PC-9 (cell line): ENCODE measurements around the gene VPS50. TPM values are rescaled to one million over a fixed set of nuclear protein-coding genes. Genes with fewer than 3 reads are reported as not detected.

Experiments
- BruUV-seq: library from RNA; stranded (reverse); fragments of 400-500 nt; replicated peaks from 2 replicates; lab custom pipeline; 2021; lab: Mats Ljungman, UMichigan
- CTCF ChIA-PET: fragments of 300-600 bp; sonication (Branson Sonifier 250); formaldehyde crosslinking; loops from one replicate; lab custom pipeline; 2022; ENCODE audit warnings: antibody characterized with exemption; lab: Charles Lee
- POLR2A ChIA-PET: fragments of 300-600 bp; sonication (Branson Sonifier 250); formaldehyde crosslinking; loops from one replicate; lab custom pipeline; 2022; ENCODE audit warnings: antibody characterized with exemption; ENCODE audit not compliant: unreplicated experiment; lab: Charles Lee
- DNase-seq, 2 experiments: peaks; one replicate each; pipeline versions ENCODE4 v3.0.0 to v3.0.0-alpha.2; 2015 to 2022; ENCODE audit warnings: mixed read lengths in 1 of 2
- H2AFZ ChIP-seq: fragments of 200-600 bp; sonication (generic); 2 replicates; pipeline ENCODE4 v1.8.1; 2017; ENCODE audit warnings: antibody characterized with exemption
- H3F3A ChIP-seq: fragments of 200-600 bp; sonication (generic); 2 replicates; pipeline ENCODE4 v1.8.1; 2017; ENCODE audit warnings: antibody characterized with exemption, mild to moderate bottlenecking, low read depth; ENCODE audit not compliant: insufficient read depth
- H3K27ac ChIP-seq: fragments of 200-600 bp; sonication (generic); 2 replicates; pipeline ENCODE4 v1.6.1; 2016; ENCODE audit warnings: mixed run types
- H3K27me3 ChIP-seq: fragments of 200-600 bp; sonication (generic); 2 replicates; pipeline ENCODE4 v1.6.1; 2016; ENCODE audit warnings: low read depth, mixed run types; ENCODE audit not compliant: insufficient read depth
- H3K36me3 ChIP-seq: fragments of 200-600 bp; sonication (generic); 2 replicates; pipeline ENCODE4 v1.6.1; 2016; ENCODE audit warnings: low read depth, mixed run types
- H3K4me1 ChIP-seq: fragments of 200-600 bp; sonication (generic); replicated peaks from 2 replicates; pipeline ENCODE4 v1.6.1; 2016; ENCODE audit warnings: mixed run types; ENCODE audit not compliant: insufficient read depth
- H3K4me2 ChIP-seq: fragments of 200-600 bp; sonication (generic); 2 replicates; pipeline ENCODE4 v1.6.1; 2017; ENCODE audit warnings: mixed run types
- H3K4me3 ChIP-seq: fragments of 200-600 bp; sonication (generic); 2 replicates; pipeline ENCODE4 v1.6.1; 2016; ENCODE audit warnings: mixed run types
- H3K79me2 ChIP-seq: fragments of 200-600 bp; sonication (generic); 2 replicates; pipeline ENCODE4 v1.6.1; 2017; ENCODE audit warnings: low read depth, mixed run types
- H3K9me2 ChIP-seq: fragments of 200-600 bp; sonication (generic); 2 replicates; pipeline ENCODE4 v1.8.1; 2017; ENCODE audit warnings: mild to moderate bottlenecking; ENCODE audit not compliant: insufficient read depth
- H3K9me3 ChIP-seq: fragments of 200-600 bp; sonication (generic); 2 replicates; pipeline ENCODE4 v1.8.1; 2016; ENCODE audit warnings: low read depth; ENCODE audit not compliant: insufficient read depth
- H4K20me1 ChIP-seq: fragments of 200-600 bp; sonication (generic); 2 replicates; pipeline ENCODE4 v1.8.1; 2017; ENCODE audit not compliant: insufficient read depth
- EZH2 ChIP-seq: fragments of 200-600 bp; sonication (generic); IDR thresholded peaks from 2 replicates; pipeline ENCODE4 v1.8.0; 2017; ENCODE audit warnings: antibody characterized with exemption, low read depth
- intact Hi-C: fragments of 100-400 bp; cut with micrococcal nuclease; formaldehyde crosslinking; loops from one replicate; pipeline ENCODE4 v1.10.0; 2022; ENCODE audit not compliant: unreplicated experiment
- total RNA-seq: library from RNA; stranded (reverse); gene quantifications from 2 replicates; pipeline ENCODE4 v1.2.3, GENCODE V29; 2021
- TF ChIP-seq, protein P1 (sequence below): fragments of 200-600 bp; sonication (generic); conservative IDR thresholded peaks from 2 replicates; pipeline ENCODE4 v1.6.1; 2017; ENCODE audit warnings: mixed run types, antibody characterized with exemption, mild to moderate bottlenecking, moderate library complexity

Gene VPS50
- total RNA-seq, 1 experiment from 2014 or later: 32.2 TPM

DNA sequence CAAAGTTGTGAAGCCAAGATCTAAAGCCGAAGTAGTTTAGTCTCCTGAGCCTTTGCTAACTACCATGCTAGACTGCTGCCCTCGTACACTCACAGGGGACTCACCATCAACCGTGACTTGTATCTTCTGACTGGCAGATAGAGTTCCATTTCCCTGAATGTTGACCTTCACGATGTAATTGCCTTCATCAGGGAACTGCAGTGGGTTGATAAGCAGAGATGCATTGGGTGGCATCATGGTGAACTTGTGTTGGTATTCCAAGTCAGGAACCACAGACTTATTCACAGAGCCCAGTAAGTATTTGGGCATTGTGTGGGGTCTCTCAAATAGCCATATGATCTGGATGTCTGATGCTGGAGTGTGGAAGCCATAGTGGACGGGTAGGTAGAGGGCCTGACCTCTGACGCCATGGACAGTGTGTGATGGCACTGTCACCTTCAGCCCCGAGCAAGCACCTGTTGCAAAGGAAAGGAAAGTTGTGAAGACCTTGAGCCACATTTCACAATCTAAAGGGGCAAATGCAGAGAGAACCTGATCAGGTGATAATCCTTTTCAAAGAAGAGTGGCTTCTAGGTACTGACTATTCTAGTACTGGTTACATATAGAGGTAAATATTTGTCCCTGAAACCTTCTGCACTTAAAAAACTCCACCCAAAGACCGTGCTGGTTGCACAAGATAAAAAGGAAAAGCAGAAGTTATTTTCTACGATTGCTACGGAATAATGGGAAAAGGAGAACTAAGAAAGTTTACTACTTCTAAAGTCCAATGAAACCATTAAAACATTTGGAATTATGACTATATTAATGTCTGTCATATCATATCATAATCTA is 13.0 kb upstream of the VPS50 start:
- H3K36me3 ChIP-seq: no peaks in the 10 kb centered on the region
- H3K4me1 ChIP-seq: no peaks in the 10 kb centered on the region
- ChIA-PET CTCF (no interaction called here), POLR2A (no interaction called here)
- no peaks in the 10 kb centered on the region for H3K9me3 ChIP-seq
- no peaks in the 10 kb centered on the region for H4K20me1 ChIP-seq
- no peaks in the 10 kb centered on the region for H3K27me3 ChIP-seq
- no peaks in the 10 kb centered on the region for H3F3A ChIP-seq
- H3K4me3 ChIP-seq: no peak overlapping the region
- H3K27ac ChIP-seq: no peak overlapping the region
- no TSS peak for BruUV-seq
- no peaks in the 10 kb centered on the region; the same call in 1 of the 2 replicates for H3K9me2 ChIP-seq
- TF ChIP-seq EZH2: no peak
- TF ChIP-seq, protein P1, sequence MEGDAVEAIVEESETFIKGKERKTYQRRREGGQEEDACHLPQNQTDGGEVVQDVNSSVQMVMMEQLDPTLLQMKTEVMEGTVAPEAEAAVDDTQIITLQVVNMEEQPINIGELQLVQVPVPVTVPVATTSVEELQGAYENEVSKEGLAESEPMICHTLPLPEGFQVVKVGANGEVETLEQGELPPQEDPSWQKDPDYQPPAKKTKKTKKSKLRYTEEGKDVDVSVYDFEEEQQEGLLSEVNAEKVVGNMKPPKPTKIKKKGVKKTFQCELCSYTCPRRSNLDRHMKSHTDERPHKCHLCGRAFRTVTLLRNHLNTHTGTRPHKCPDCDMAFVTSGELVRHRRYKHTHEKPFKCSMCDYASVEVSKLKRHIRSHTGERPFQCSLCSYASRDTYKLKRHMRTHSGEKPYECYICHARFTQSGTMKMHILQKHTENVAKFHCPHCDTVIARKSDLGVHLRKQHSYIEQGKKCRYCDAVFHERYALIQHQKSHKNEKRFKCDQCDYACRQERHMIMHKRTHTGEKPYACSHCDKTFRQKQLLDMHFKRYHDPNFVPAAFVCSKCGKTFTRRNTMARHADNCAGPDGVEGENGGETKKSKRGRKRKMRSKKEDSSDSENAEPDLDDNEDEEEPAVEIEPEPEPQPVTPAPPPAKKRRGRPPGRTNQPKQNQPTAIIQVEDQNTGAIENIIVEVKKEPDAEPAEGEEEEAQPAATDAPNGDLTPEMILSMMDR: no peak
- intact Hi-C loops: no loop called here
- H3K4me2 ChIP-seq: no peak overlapping the region
- H3K79me2 ChIP-seq: no peaks in the 10 kb centered on the region
- no peak overlapping the region for H2AFZ ChIP-seq
- DNase-seq: no peak

DNA sequence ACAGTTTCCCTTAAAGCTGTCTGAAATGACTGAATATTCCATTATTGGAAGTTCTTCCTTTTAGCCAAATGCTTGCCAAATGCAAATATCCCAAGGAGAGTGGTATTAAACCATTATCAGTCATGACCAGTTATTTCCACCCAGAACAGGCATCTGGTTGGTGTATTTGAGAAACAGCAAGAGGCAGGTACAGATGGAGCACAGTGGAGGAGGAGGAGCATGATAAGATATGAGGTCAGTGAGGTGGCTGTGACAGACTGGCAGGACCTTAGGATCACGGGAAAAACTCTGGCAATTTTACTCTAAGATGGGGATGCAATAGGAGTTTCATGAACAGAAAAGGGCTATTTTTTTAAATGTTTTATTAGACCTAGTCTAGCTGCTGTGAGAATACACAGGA is 12.3 kb upstream of the VPS50 start:
- no peak for DNase-seq
- BruUV-seq: no TSS peak
- no peaks in the 10 kb centered on the region for H3K36me3 ChIP-seq
- no peak overlapping the region for H3K4me3 ChIP-seq
- TF ChIP-seq, protein P1: no peak
- TF ChIP-seq EZH2: no peak
- intact Hi-C loops: loop anchor here (5.0 to 10.0 kb wide), 2 partner anchors 38 to 525 kb away; no protein-coding TSS in a partner anchor
- no peaks in the 10 kb centered on the region for H3K4me1 ChIP-seq
- H3K27me3 ChIP-seq: no peaks in the 10 kb centered on the region
- no peak overlapping the region for H2AFZ ChIP-seq
- H4K20me1 ChIP-seq: no peaks in the 10 kb centered on the region
- H3F3A ChIP-seq: no peaks in the 10 kb centered on the region
- CTCF ChIA-PET: no interaction called here
- no peaks in the 10 kb centered on the region for H3K79me2 ChIP-seq
- no peaks in the 10 kb centered on the region for H3K9me3 ChIP-seq
- H3K9me2 ChIP-seq: no peaks in the 10 kb centered on the region; the same call in 1 of the 2 replicates
- H3K27ac ChIP-seq: no peak overlapping the region
- POLR2A ChIA-PET: no interaction called here
- no peak overlapping the region for H3K4me2 ChIP-seq

DNA sequence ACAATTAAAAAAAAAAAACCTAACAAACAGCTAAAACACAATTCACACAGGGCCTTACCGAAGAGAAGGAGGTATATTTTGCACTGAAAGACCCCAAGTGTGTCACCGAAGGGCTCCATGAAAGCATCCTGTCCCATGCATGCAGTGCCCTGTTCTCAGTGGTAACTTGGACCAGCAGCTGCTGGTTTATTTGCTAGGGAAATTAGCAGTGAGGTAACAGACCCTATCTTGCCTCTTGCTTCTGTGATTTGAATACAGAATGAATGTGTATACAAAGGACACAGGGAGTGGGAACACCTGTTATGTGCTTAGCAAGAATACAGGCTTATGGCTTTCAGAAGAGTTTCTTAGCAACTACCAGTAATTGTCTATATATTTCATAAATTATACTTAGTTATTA is 5.9 kb upstream of the VPS50 start, which contains the start of gene HEPACAM2:
Gene HEPACAM2 (minus strand): TSS at position 160 of the 400 bp plus-strand sequence.
- Histone ChIP-seq H3K27me3 (no peaks in the 10 kb centered on the region), H3K4me2 (no peak within 1 kb of the TSS), H3K27ac (no peak within 1 kb of the TSS), H3K79me2 (no peaks in the 10 kb centered on the region), H3K36me3 (no peaks in the 10 kb centered on the region), H3F3A (peaks cover 4% of the 10 kb centered on the region; the same call in 1 of the 2 replicates), H3K4me1 (peaks cover 14% of the 10 kb centered on the region; the same call in 1 of the 2 replicates), H2AFZ (no peak within 1 kb of the TSS), H3K9me2 (no peaks in the 10 kb centered on the region; the same call in 1 of the 2 replicates), H3K9me3 (no peaks in the 10 kb centered on the region), H3K4me3 (no peak within 1 kb of the TSS), H4K20me1 (no peaks in the 10 kb centered on the region)
- ChIA-PET POLR2A (no interaction called here), CTCF (no interaction called here)
- DNase-seq: no peak
- intact Hi-C loops: loop anchor here (10.0 kb wide), 1 partner anchor 532 kb away; no protein-coding TSS in a partner anchor
- TF ChIP-seq, protein P1: no peak
- TF ChIP-seq EZH2: no peak
- no TSS peak for BruUV-seq
